ENCODE results near the gene FAM180A.
"Not testable (repeated sequence)": the region's sequence is repeated elsewhere in the genome, so short reads cannot be mapped to it uniquely, and the experiment has no call there.

The FAM180A gene

DNA sequence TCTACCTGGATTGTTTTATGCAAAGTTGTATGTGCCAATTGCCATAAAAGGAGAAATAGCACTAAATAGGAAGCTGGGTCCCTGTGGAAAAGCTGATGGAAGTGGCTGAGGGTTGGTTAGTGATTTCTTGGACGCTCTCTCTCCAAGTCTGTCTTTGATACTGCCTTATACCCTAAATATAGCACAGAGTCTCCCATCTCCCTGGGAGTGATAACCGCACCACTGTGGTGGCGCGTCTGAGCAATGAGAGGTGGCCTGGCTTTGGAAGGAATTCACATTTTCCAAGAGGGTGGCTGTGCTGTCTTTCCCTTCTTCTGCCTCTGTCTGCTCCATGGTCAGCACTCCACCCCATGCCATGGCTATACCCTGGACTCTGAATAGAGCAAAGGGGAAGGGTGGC is 55.1 kb downstream of the FAM180A start:
- no peak overlapping the region for H4K8ac ChIP-seq (ENCODE audit: low read depth, low read length)
- no peak for DNase-seq
- H3K27me3 ChIP-seq (ENCODE audit: insufficient read depth, low read length, poor library complexity) = no peaks in the 10 kb centered on the region
- H2BK5ac ChIP-seq (ENCODE audit: low read length) = no peak overlapping the region
- no peak overlapping the region for H3K18ac ChIP-seq (ENCODE audit: low read length)
- no CpG with 5 or more reads among the region's 4 CpGs for WGBS (ENCODE audit: extremely low coverage, insufficient coverage, low lambda C conversion rate)
- no peak overlapping the region for H2BK120ac ChIP-seq (ENCODE audit: low read depth, low read length)
- no peaks in the 10 kb centered on the region for H3K36me3 ChIP-seq (ENCODE audit: control insufficient read depth, insufficient read depth, low read length)
- no peak overlapping the region for H3K4me3 ChIP-seq (ENCODE audit: low read length)
- no peak overlapping the region for H3K4ac ChIP-seq (ENCODE audit: low read depth, low read length)
- H3K56ac ChIP-seq (ENCODE audit: low read length) = no peak overlapping the region
- no peaks in the 10 kb centered on the region for H3K79me1 ChIP-seq (ENCODE audit: low read length)
- H4K5ac ChIP-seq (ENCODE audit: low read length) = no peak overlapping the region
- H3K4me2 ChIP-seq (ENCODE audit: low read length) = no peak overlapping the region
- H2AK5ac ChIP-seq (ENCODE audit: low read length) = no peak overlapping the region
- H3K23ac ChIP-seq (ENCODE audit: low read length) = no peak overlapping the region
- no peak overlapping the region for H2BK15ac ChIP-seq (replicated peaks; ENCODE audit: low read depth)
- no peak overlapping the region for H3K27ac ChIP-seq (ENCODE audit: low read depth, low read length)
- no peak overlapping the region for H3K9ac ChIP-seq (ENCODE audit: low read length)
- no peaks in the 10 kb centered on the region for H3K4me1 ChIP-seq (ENCODE audit: control insufficient read depth, low read depth, low read length)
- no peaks in the 10 kb centered on the region for H3K79me2 ChIP-seq (ENCODE audit: control insufficient read depth, insufficient read depth, low read length)

- not testable (repeated sequence) for H3K18ac ChIP-seq (ENCODE audit: low read length); H3K9ac ChIP-seq (ENCODE audit: low read length)
- WGBS (ENCODE audit: extremely low coverage, insufficient coverage, low lambda C conversion rate) = no CpG with 5 or more reads among the region's 7 CpGs
Observed at GRCh38 chr7:135692606-135693005, 56.0 kb downstream of the FAM180A start.

DNA sequence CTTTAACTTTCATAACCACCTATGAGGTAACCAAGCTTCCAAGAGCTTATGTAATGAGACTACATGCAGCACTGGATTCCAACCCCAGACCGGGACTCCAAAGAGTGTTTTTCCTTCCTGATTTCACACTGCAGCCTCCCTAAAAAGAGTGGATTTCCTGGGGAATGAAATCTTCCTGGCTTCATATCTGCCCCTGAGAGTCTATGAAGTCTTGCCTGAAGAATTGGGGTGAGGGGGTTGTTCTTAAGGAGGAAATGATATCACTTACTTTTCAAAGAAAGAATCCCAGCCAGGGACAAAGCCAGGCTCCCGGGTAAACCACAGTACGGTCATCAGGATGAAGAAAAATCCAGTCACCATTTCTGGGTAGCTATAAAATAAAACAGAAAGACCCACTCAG is 56.6 kb downstream of the FAM180A start:
- Histone ChIP-seq H3K4me3 (ENCODE audit: low read length) (no peak overlapping the region), H3K27me3 (ENCODE audit: insufficient read depth, low read length, poor library complexity) (no peaks in the 10 kb centered on the region), H3K79me2 (ENCODE audit: control insufficient read depth, insufficient read depth, low read length) (no peaks in the 10 kb centered on the region), H4K5ac (ENCODE audit: low read length) (no peak overlapping the region), H3K23ac (ENCODE audit: low read length) (no peak overlapping the region), H3K18ac (ENCODE audit: low read length) (no peak overlapping the region), H3K56ac (ENCODE audit: low read length) (no peak overlapping the region), H3K9ac (ENCODE audit: low read length) (no peak overlapping the region), H3K79me1 (ENCODE audit: low read length) (no peaks in the 10 kb centered on the region), H2BK15ac (replicated peaks; ENCODE audit: low read depth) (no peak overlapping the region), H2BK120ac (ENCODE audit: low read depth, low read length) (no peak overlapping the region), H2BK5ac (ENCODE audit: low read length) (no peak overlapping the region), H3K4me1 (ENCODE audit: control insufficient read depth, low read depth, low read length) (no peaks in the 10 kb centered on the region), H3K4ac (ENCODE audit: low read depth, low read length) (no peak overlapping the region), H3K4me2 (ENCODE audit: low read length) (no peak overlapping the region), H3K27ac (ENCODE audit: low read depth, low read length) (no peak overlapping the region), H2AK5ac (ENCODE audit: low read length) (no peak overlapping the region), H3K36me3 (ENCODE audit: control insufficient read depth, insufficient read depth, low read length) (no peaks in the 10 kb centered on the region), H4K8ac (ENCODE audit: low read depth, low read length) (no peak overlapping the region)
- no peak for DNase-seq
- no CpG with 5 or more reads among the region's 3 CpGs for WGBS (ENCODE audit: extremely low coverage, insufficient coverage, low lambda C conversion rate)

More at GRCh38 chr7:135692606-135693005, 56.0 kb downstream of the FAM180A start:
- not testable (repeated sequence) for H2BK5ac ChIP-seq (ENCODE audit: low read length); H3K27me3 ChIP-seq (ENCODE audit: insufficient read depth, low read length, poor library complexity); H3K79me2 ChIP-seq (ENCODE audit: control insufficient read depth, insufficient read depth, low read length); H3K4me3 ChIP-seq (ENCODE audit: low read length); H3K4ac ChIP-seq (ENCODE audit: low read depth, low read length); H3K4me1 ChIP-seq (ENCODE audit: control insufficient read depth, low read depth, low read length); H3K56ac ChIP-seq (ENCODE audit: low read length); H3K27ac ChIP-seq (ENCODE audit: low read depth, low read length); DNase-seq; H2BK120ac ChIP-seq (ENCODE audit: low read depth, low read length); H3K36me3 ChIP-seq (ENCODE audit: control insufficient read depth, insufficient read depth, low read length); H4K5ac ChIP-seq (ENCODE audit: low read length); H2AK5ac ChIP-seq (ENCODE audit: low read length); H3K23ac ChIP-seq (ENCODE audit: low read length); H4K8ac ChIP-seq (ENCODE audit: low read depth, low read length); H2BK15ac ChIP-seq (replicated peaks; ENCODE audit: low read depth); H3K79me1 ChIP-seq (ENCODE audit: low read length); H3K4me2 ChIP-seq (ENCODE audit: low read length)

- Histone ChIP-seq H2AK5ac (ENCODE audit: low read length) (no peak overlapping the region), H3K18ac (ENCODE audit: low read length) (no peak overlapping the region), H3K27me3 (ENCODE audit: insufficient read depth, low read length, poor library complexity) (no peaks in the 10 kb centered on the region), H2BK5ac (ENCODE audit: low read length) (no peak overlapping the region), H3K27ac (ENCODE audit: low read depth, low read length) (no peak overlapping the region), H3K23ac (ENCODE audit: low read length) (no peak overlapping the region), H3K56ac (ENCODE audit: low read length) (no peak overlapping the region), H3K4me3 (ENCODE audit: low read length) (no peak overlapping the region), H2BK120ac (ENCODE audit: low read depth, low read length) (no peak overlapping the region), H3K79me2 (ENCODE audit: control insufficient read depth, insufficient read depth, low read length) (no peaks in the 10 kb centered on the region), H3K4me2 (ENCODE audit: low read length) (no peak overlapping the region), H3K9ac (ENCODE audit: low read length) (no peak overlapping the region), H3K36me3 (ENCODE audit: control insufficient read depth, insufficient read depth, low read length) (no peaks in the 10 kb centered on the region), H2BK15ac (replicated peaks; ENCODE audit: low read depth) (no peak overlapping the region), H3K79me1 (ENCODE audit: low read length) (no peaks in the 10 kb centered on the region), H4K5ac (ENCODE audit: low read length) (no peak overlapping the region), H4K8ac (ENCODE audit: low read depth, low read length) (no peak overlapping the region), H3K4me1 (ENCODE audit: control insufficient read depth, low read depth, low read length) (no peaks in the 10 kb centered on the region), H3K4ac (ENCODE audit: low read depth, low read length) (no peak overlapping the region)
- peak; percentile 28 for DNase-seq
- WGBS (ENCODE audit: extremely low coverage, insufficient coverage, low lambda C conversion rate) = no CpG with 5 or more reads among the region's 3 CpGs
Observed at GRCh38 chr7:135690566-135690965, 58.0 kb downstream of the FAM180A start.

DNA sequence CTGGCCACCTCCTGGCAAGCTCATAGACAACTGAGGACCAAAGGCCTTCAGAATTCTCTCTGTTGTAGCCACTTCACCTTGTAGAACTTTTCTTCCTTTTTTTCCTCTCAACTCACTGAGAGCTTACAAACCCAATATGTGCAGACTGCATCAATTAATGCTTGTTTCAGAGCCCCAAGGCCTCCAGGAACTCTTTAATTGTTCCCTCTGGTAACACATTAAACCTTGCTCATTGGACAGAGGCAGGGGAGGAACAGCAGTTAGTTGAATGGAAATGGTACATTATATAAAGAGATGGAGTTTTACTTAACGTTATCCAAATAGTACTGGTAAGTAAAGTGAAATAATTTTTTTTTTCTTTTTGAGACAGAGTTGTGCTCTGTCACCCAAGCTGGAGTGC is 61.1 kb downstream of the FAM180A start:
- no peak overlapping the region for H3K56ac ChIP-seq (ENCODE audit: low read length)
- no peak overlapping the region for H3K4me3 ChIP-seq (ENCODE audit: low read length)
- H3K4me1 ChIP-seq (ENCODE audit: control insufficient read depth, low read depth, low read length) = peaks cover 14% of the 10 kb centered on the region
- no peak overlapping the region for H2BK5ac ChIP-seq (ENCODE audit: low read length)
- H3K79me2 ChIP-seq (ENCODE audit: control insufficient read depth, insufficient read depth, low read length) = no peaks in the 10 kb centered on the region
- no CpG with 5 or more reads among the region's 1 CpG for WGBS (ENCODE audit: extremely low coverage, insufficient coverage, low lambda C conversion rate)
- DNase-seq = no peak
- H3K27ac ChIP-seq (ENCODE audit: low read depth, low read length) = no peak overlapping the region
- no peak overlapping the region for H2BK15ac ChIP-seq (replicated peaks; ENCODE audit: low read depth)
- no peak overlapping the region for H3K9ac ChIP-seq (ENCODE audit: low read length)
- no peaks in the 10 kb centered on the region for H3K27me3 ChIP-seq (ENCODE audit: insufficient read depth, low read length, poor library complexity)
- H2BK120ac ChIP-seq (ENCODE audit: low read depth, low read length) = no peak overlapping the region
- H3K23ac ChIP-seq (ENCODE audit: low read length) = no peak overlapping the region
- no peak overlapping the region for H4K5ac ChIP-seq (ENCODE audit: low read length)
- peaks cover 3% of the 10 kb centered on the region for H3K79me1 ChIP-seq (ENCODE audit: low read length)
- no peaks in the 10 kb centered on the region for H3K36me3 ChIP-seq (ENCODE audit: control insufficient read depth, insufficient read depth, low read length)
- no peak overlapping the region for H3K4ac ChIP-seq (ENCODE audit: low read depth, low read length)
- H3K4me2 ChIP-seq (ENCODE audit: low read length) = no peak overlapping the region
- no peak overlapping the region for H3K18ac ChIP-seq (ENCODE audit: low read length)
- H2AK5ac ChIP-seq (ENCODE audit: low read length) = no peak overlapping the region
- H4K8ac ChIP-seq (ENCODE audit: low read depth, low read length) = no peak overlapping the region

GRCh38 chr7:135685306-135686084 is 63.1 kb downstream of the FAM180A start:
- H3K4ac ChIP-seq (ENCODE audit: low read depth, low read length) = no peak overlapping the region
- WGBS (ENCODE audit: extremely low coverage, insufficient coverage, low lambda C conversion rate) = no CpG with 5 or more reads among the region's 9 CpGs
- H3K56ac ChIP-seq (ENCODE audit: low read length) = no peak overlapping the region
- H3K36me3 ChIP-seq (ENCODE audit: control insufficient read depth, insufficient read depth, low read length) = no peaks in the 10 kb centered on the region
- H3K18ac ChIP-seq (ENCODE audit: low read length) = no peak overlapping the region
- no peak overlapping the region for H2AK5ac ChIP-seq (ENCODE audit: low read length)
- H3K23ac ChIP-seq (ENCODE audit: low read length) = no peak overlapping the region
- no peak overlapping the region for H4K5ac ChIP-seq (ENCODE audit: low read length)
- no peak overlapping the region for H3K27ac ChIP-seq (ENCODE audit: low read depth, low read length)
- H2BK120ac ChIP-seq (ENCODE audit: low read depth, low read length) = no peak overlapping the region
- H2BK5ac ChIP-seq (ENCODE audit: low read length) = no peak overlapping the region
- H3K9ac ChIP-seq (ENCODE audit: low read length) = no peak overlapping the region
- peaks cover 14% of the 10 kb centered on the region for H3K4me1 ChIP-seq (ENCODE audit: control insufficient read depth, low read depth, low read length)
- no peak overlapping the region for H3K4me2 ChIP-seq (ENCODE audit: low read length)
- H3K4me3 ChIP-seq (ENCODE audit: low read length) = no peak overlapping the region
- H3K79me2 ChIP-seq (ENCODE audit: control insufficient read depth, insufficient read depth, low read length) = no peaks in the 10 kb centered on the region
- H4K8ac ChIP-seq (ENCODE audit: low read depth, low read length) = no peak overlapping the region
- H3K79me1 ChIP-seq (ENCODE audit: low read length) = peaks cover 8% of the 10 kb centered on the region
- peak; percentile 23 for DNase-seq
- no peaks in the 10 kb centered on the region for H3K27me3 ChIP-seq (ENCODE audit: insufficient read depth, low read length, poor library complexity)
- no peak overlapping the region for H2BK15ac ChIP-seq (replicated peaks; ENCODE audit: low read depth)
